Measurements from ENCODE around the gene CLDN14. TPM values are rescaled to one million over a fixed set of nuclear protein-coding genes. Genes with fewer than 3 reads are reported as not detected.

CLDN14 gene
- total RNA-seq, 2 donors from 2014 or later, result not detected

- 90% methylated on average over 6 of the region's 6 CpGs for WGBS
- Histone ChIP-seq H3K4me1 (replicated peaks) (no peaks in the 10 kb centered on the region), H3K27ac (no peak overlapping the region), H3K36me3 (no peaks in the 10 kb centered on the region), H3K4me3 (no peak overlapping the region), H3K27me3 (replicated peaks; ENCODE audit: insufficient read depth) (no peaks in the 10 kb centered on the region), H3K9me3 (no peaks in the 10 kb centered on the region)
- TF ChIP-seq POLR2A (IDR thresholded peaks at IDR 0.05) (no peak), POLR2AphosphoS5 (IDR thresholded peaks at IDR 0.05) (no peak)
- TF ChIP-seq, protein P1, sequence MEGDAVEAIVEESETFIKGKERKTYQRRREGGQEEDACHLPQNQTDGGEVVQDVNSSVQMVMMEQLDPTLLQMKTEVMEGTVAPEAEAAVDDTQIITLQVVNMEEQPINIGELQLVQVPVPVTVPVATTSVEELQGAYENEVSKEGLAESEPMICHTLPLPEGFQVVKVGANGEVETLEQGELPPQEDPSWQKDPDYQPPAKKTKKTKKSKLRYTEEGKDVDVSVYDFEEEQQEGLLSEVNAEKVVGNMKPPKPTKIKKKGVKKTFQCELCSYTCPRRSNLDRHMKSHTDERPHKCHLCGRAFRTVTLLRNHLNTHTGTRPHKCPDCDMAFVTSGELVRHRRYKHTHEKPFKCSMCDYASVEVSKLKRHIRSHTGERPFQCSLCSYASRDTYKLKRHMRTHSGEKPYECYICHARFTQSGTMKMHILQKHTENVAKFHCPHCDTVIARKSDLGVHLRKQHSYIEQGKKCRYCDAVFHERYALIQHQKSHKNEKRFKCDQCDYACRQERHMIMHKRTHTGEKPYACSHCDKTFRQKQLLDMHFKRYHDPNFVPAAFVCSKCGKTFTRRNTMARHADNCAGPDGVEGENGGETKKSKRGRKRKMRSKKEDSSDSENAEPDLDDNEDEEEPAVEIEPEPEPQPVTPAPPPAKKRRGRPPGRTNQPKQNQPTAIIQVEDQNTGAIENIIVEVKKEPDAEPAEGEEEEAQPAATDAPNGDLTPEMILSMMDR (IDR thresholded peaks at IDR 0.05), result no peak
- no peak for DNase-seq (ENCODE audit: low spot score)
- intact Hi-C loops (cut with DNase I), result no loop called here
Observed at GRCh38 chr21:36434144-36434543, 45.8 kb downstream of the CLDN14 start.

DNA sequence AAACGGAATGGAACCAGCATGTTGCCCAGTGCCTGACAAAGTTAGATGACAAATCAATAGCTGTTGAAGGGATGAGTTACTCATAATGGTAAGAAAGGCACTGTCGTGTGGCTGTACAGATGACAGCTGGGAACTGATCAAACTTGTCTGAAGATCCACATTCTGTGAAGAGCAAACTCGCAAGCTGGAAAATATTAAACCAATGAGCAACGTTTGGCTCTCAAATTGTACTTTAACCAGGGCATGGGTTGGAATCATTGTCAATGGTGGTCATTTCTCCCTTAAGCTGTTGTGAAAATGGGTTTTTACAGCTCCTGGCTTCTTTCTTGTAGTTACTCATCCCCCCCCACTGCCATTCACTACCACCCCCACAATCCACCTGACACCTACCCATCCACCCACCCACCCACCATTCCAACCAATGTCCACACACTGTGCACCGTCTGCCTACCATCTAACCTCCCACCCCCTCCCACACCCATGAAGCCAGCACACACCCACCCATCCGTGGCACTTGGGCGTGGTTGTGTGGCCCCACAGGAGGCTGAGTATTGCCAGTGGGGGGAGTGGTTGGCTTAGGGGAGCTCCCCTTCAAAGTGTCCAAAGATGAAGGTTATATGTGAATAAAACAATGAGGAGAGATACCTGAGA is 46.7 kb downstream of the CLDN14 start:
- Histone ChIP-seq H3K9me3 (no peaks in the 10 kb centered on the region), H3K4me1 (replicated peaks) (no peaks in the 10 kb centered on the region), H3K36me3 (no peaks in the 10 kb centered on the region), H3K4me3 (no peak overlapping the region), H3K27ac (no peak overlapping the region), H3K27me3 (replicated peaks; ENCODE audit: insufficient read depth) (no peaks in the 10 kb centered on the region)
- WGBS, result 80% methylated on average over 7 of the region's 7 CpGs
- TF ChIP-seq, protein P1 (IDR thresholded peaks at IDR 0.05), result no peak
- no peak for TF ChIP-seq POLR2AphosphoS5 (IDR thresholded peaks at IDR 0.05)
- no peak for TF ChIP-seq POLR2A (IDR thresholded peaks at IDR 0.05)
- no peak for DNase-seq (ENCODE audit: low spot score)
- intact Hi-C loops (cut with DNase I), result no loop called here

DNA sequence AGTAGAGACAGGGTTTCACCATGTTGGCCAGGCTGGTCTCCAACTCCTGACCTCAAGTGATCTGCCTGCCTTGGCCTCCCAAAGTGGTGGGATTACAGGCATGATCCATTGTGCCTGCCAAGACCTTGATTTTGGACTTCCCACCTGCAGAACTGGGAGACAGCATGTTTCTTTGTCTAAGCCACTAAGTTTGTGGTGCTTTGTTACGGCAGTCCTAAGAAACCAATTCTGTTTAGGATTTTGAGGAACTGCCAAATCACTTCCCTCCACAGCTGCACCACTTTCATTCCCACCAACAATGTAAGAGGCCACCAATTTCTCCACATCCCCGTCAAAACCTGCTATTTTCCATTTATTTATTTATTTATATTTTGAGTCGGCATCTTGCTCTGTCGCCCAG is 48.7 kb downstream of the CLDN14 start:
- H3K27ac ChIP-seq, result no peak overlapping the region

GRCh38 chr21:36430841-36431240 is 49.1 kb downstream of the CLDN14 start:
- Histone ChIP-seq H3K9me3 (no peaks in the 10 kb centered on the region), H3K27me3 (replicated peaks; ENCODE audit: insufficient read depth) (no peaks in the 10 kb centered on the region), H3K27ac (no peak overlapping the region), H3K4me3 (no peak overlapping the region), H3K4me1 (replicated peaks) (no peaks in the 10 kb centered on the region), H3K36me3 (no peaks in the 10 kb centered on the region)
- intact Hi-C loops (cut with DNase I), result no loop called here
- no peak for TF ChIP-seq POLR2AphosphoS5 (IDR thresholded peaks at IDR 0.05)
- TF ChIP-seq, protein P1 (IDR thresholded peaks at IDR 0.05), result no peak
- TF ChIP-seq POLR2A (IDR thresholded peaks at IDR 0.05), result no peak
- DNase-seq (ENCODE audit: low spot score), result no peak
- WGBS, result 75% methylated on average over 4 of the region's 4 CpGs

More for the DNA sequence above, 48.7 kb downstream of the CLDN14 start:
- TF ChIP-seq POLR2AphosphoS5 (IDR thresholded peaks at IDR 0.05), result no peak
- TF ChIP-seq POLR2A (IDR thresholded peaks at IDR 0.05), result no peak
- TF ChIP-seq, protein P1 (IDR thresholded peaks at IDR 0.05), result no peak
- WGBS, result 87% methylated on average over 4 of the region's 4 CpGs
- H3K4me3 ChIP-seq, result no peak overlapping the region
- H3K36me3 ChIP-seq, result no peaks in the 10 kb centered on the region
- intact Hi-C loops (cut with DNase I), result no loop called here
- no peak for DNase-seq (ENCODE audit: low spot score)
- H3K4me1 ChIP-seq (replicated peaks), result no peaks in the 10 kb centered on the region
- H3K27me3 ChIP-seq (replicated peaks; ENCODE audit: insufficient read depth), result no peaks in the 10 kb centered on the region
- H3K9me3 ChIP-seq, result no peaks in the 10 kb centered on the region

DNA sequence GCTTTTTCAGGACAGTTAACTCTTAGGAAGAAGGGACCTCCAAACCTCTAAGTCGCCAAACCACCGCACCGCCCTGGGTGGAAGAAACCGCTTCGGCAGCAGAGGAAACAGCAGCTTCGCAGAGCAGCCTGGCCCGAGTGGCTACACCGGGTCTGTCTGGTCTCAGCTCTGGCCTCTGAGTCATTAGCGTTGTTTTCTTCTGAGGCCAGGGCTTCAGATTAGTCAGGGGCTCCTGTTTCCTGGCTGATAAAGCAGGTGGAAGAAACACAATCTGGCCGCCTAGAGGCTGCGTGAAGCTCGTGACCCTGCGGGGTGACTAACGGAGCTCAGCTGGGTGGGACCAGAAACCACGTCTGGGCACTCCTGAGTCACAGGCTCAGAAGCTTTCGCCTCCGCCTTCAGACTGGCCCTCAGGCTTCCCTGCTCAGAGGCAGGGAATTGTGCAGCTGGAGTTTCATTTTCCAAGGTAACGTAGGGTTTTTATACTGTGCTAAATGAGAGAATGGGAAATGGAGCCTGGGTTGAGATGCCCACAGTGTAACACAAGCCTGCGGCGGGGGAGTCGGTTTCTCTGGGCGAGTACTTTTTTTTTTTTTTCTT is 49.9 kb downstream of the CLDN14 start:
- no peaks in the 10 kb centered on the region for H3K4me1 ChIP-seq (replicated peaks)
- TF ChIP-seq, protein P1 (IDR thresholded peaks at IDR 0.05), result peak in 1 of 4 experiments; percentile 18
- TF ChIP-seq POLR2AphosphoS5 (IDR thresholded peaks at IDR 0.05) (peak; percentile 45), POLR2A (IDR thresholded peaks at IDR 0.05) (no peak)
- H3K36me3 ChIP-seq, result no peaks in the 10 kb centered on the region
- WGBS, result 60% methylated on average over 22 of the region's 22 CpGs
- H3K4me3 ChIP-seq, result no peak overlapping the region
- intact Hi-C loops (cut with DNase I), result loop anchor here (10.0 kb wide), 2 partner anchors 55 to 495 kb away; partner anchors contain the start of gene CLDN14
- H3K27ac ChIP-seq, result no peak overlapping the region
- H3K9me3 ChIP-seq, result no peaks in the 10 kb centered on the region
- peak; percentile 15 for DNase-seq (ENCODE audit: low spot score)
- no peaks in the 10 kb centered on the region for H3K27me3 ChIP-seq (replicated peaks; ENCODE audit: insufficient read depth)

Data from prostate gland (tissue), 2 donors.